ENCODE measurements around the gene PGBD2. TPM values are rescaled to one million over a fixed set of nuclear protein-coding genes. Genes with fewer than 3 reads are reported as not detected.
"Not testable (repeated sequence)": the region's sequence is repeated elsewhere in the genome, so short reads cannot be mapped to it uniquely, and the experiment has no call there.

Gene PGBD2
- total RNA-seq, 2 experiments from 2014 or later = 9.6 to 10.1 TPM

DNA sequence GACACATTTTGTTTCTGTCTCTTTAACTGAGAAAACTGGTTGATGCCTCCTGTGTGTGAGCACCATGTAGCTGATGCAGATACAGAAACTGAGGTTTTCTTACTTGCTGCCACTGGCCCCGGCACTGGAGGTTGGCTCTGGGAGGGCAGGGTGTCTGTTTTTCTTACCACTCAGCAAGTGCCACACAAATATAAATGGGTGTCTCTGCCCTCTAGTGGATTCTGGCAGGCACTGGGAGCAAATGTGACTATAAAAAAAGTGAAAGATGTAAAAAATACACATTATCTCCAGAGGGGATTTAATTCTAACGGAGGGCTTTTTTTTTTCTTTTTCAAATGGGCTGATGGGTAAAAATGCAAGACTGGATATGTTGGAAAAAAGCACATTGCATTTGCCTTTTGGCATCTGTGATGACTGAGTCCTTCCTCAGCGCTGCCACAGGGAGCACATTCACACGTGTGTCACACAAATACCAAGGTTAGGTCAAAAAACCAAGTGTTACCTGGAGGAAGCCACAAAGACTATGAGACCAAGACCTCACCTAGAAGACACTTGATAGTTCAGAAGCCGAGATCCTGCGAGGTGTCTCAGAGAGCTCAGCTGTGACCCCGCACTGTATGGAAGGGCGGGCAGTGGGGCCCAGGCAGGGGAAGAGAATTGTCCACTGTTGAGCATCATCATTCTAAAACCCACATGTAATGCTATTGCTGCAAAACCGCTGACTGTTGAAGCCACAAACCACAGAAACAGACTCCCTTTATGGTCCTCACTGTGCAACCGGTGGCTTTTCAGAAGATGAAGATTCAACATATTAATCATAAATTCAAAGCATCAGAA is 18.9 kb downstream of the PGBD2 start:
- peaks cover 26% of the 10 kb centered on the region for H3K27me3 Mint-ChIP-seq
- ATAC-seq (ENCODE audit: low read depth) = peak; percentile 91
- no peaks in the 10 kb centered on the region for H3K9me3 Mint-ChIP-seq
- POLR2A ChIA-PET = no interaction called here
- peak overlapping the region; percentile 43 for H3K4me3 Mint-ChIP-seq
- peak; percentile 53 for DNase-seq
- H3K27ac Mint-ChIP-seq = peak overlapping the region; percentile 57
- H3K36me3 Mint-ChIP-seq = peaks cover 24% of the 10 kb centered on the region
- H3K4me1 Mint-ChIP-seq = peaks cover 34% of the 10 kb centered on the region

DNA sequence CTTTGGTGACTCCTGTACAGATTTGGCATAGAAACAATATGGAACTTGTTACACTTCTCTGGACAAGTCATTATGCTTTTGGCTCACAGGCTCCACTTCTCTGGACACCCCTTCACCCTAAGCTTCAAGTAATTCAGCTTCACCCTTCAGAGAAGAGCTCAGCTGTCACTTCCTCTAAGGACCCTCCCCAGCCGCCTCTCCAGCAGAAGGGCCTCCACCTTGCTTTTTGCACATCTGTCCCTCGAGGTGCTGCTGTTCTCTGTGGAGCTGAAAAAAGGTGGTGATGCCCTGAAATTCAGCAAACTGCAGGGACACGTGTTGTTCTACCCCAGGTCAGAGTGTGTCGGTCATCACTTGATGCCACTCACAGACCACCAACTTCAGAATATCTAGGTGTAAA is 19.8 kb downstream of the PGBD2 start:
- H3K36me3 Mint-ChIP-seq = peaks cover 17% of the 10 kb centered on the region
- H3K4me1 Mint-ChIP-seq = peaks cover 34% of the 10 kb centered on the region
- POLR2A ChIA-PET = interaction anchor here (0.6 kb wide), 1 partner anchor 106 kb away, joined by 7 read pairs; no protein-coding TSS in a partner anchor
- H3K27me3 Mint-ChIP-seq = peaks cover 26% of the 10 kb centered on the region
- H3K27ac Mint-ChIP-seq; H3K4me3 Mint-ChIP-seq; ATAC-seq (ENCODE audit: low read depth); DNase-seq; H3K9me3 Mint-ChIP-seq: not testable (repeated sequence)

- Mint-ChIP-seq H3K4me3 (no peak overlapping the region), H3K36me3 (peaks cover 11% of the 10 kb centered on the region), H3K27ac (no peak overlapping the region), H3K4me1 (peaks cover 32% of the 10 kb centered on the region), H3K9me3 (no peaks in the 10 kb centered on the region), H3K27me3 (peaks cover 26% of the 10 kb centered on the region)
- ATAC-seq (ENCODE audit: low read depth) = no peak
- DNase-seq = no peak
- POLR2A ChIA-PET = no interaction called here
Measured at GRCh38 chr1:248926401-248927182, 20.6 kb downstream of the PGBD2 start.

DNA sequence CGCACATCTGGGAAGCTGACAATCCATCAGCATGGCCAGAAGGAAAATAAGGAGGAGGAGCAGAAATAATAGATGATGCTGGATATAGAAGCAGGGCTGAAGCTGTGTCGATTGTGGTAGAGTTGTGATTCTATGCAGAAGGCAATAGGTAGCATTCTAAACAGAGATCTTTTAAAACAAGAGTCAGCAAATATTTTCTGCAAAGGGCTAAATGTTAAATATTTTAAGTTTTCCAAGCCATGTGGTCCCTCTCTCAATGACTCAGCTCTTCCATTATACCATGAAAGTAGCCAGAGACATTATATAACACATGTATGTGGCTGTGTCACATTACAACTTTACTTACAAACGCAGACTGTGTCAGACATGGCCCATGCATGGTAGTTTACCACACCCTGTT is 21.2 kb downstream of the PGBD2 start:
- POLR2A ChIA-PET; H3K4me3 Mint-ChIP-seq; H3K9me3 Mint-ChIP-seq; H3K36me3 Mint-ChIP-seq; DNase-seq; H3K27ac Mint-ChIP-seq; ATAC-seq (ENCODE audit: low read depth): not testable (repeated sequence)
- H3K4me1 Mint-ChIP-seq = peaks cover 32% of the 10 kb centered on the region
- H3K27me3 Mint-ChIP-seq = peaks cover 26% of the 10 kb centered on the region

DNA sequence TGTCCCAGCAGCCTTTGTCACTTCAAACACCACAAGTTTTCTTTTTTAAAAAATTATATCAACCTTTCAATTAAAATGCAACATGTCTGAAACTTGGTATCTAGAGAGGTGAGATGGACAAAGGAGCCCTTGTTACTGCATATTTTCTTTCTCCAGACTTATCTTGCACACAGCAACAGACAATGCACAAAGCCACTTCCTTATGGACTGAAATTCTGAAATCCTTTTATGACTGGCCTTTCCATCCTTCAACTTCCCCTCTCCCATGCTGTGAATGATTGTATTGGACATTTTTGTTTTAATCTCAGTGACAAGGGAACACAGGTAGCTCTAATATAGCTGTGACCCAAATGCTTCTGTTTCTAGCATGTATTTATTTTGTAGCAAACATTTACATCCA is 22.1 kb downstream of the PGBD2 start:
- H3K9me3 Mint-ChIP-seq; H3K27ac Mint-ChIP-seq; H3K4me3 Mint-ChIP-seq; ATAC-seq (ENCODE audit: low read depth); POLR2A ChIA-PET; DNase-seq; H3K36me3 Mint-ChIP-seq: not testable (repeated sequence)
- Mint-ChIP-seq H3K4me1 (peaks cover 32% of the 10 kb centered on the region), H3K27me3 (peaks cover 26% of the 10 kb centered on the region)

- H3K27ac Mint-ChIP-seq; POLR2A ChIA-PET; DNase-seq; ATAC-seq (ENCODE audit: low read depth); H3K4me3 Mint-ChIP-seq; H3K36me3 Mint-ChIP-seq; H3K9me3 Mint-ChIP-seq: not testable (repeated sequence)
- Mint-ChIP-seq H3K27me3 (peaks cover 26% of the 10 kb centered on the region), H3K4me1 (peaks cover 21% of the 10 kb centered on the region)
Measured at GRCh38 chr1:248930037-248930436, 24.0 kb downstream of the PGBD2 start.

GRCh38 chr1:248938173-248938809 is 32.3 kb downstream of the PGBD2 start:
- H3K9me3 Mint-ChIP-seq; H3K4me3 Mint-ChIP-seq; ATAC-seq (ENCODE audit: low read depth); H3K4me1 Mint-ChIP-seq; DNase-seq; H3K27ac Mint-ChIP-seq; POLR2A ChIA-PET; H3K36me3 Mint-ChIP-seq; H3K27me3 Mint-ChIP-seq: not testable (repeated sequence)

- H3K4me3 Mint-ChIP-seq, H3K27ac Mint-ChIP-seq, H3K36me3 Mint-ChIP-seq, H3K9me3 Mint-ChIP-seq, DNase-seq, POLR2A ChIA-PET, H3K4me1 Mint-ChIP-seq, H3K27me3 Mint-ChIP-seq: not testable (repeated sequence)
- ATAC-seq (ENCODE audit: low read depth) = peak; percentile 26
Measured at GRCh38 chr1:248944134-248944999, 38.3 kb downstream of the PGBD2 start.

DNA sequence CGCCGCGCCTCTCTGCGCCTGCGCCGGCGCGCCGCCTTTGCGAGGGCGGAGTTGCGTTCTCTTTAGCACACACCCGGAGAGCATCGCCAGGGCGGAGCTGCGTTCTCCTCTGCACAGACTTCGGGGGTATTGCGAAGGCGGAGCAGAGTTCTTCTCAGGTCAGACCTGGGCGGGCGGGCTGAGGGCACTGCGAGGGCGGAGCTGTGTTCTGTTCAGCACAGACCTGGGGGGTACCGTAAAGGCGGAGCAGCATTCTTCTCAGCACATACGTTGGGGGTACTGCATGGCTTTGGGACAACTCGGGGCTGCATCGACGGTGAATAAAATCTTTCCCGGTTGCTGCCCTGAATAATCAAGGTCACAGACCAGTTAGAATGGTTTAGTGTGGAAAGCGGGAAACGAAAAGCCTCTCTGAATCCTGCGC is 39.0 kb downstream of the PGBD2 start:
- H3K36me3 Mint-ChIP-seq; H3K9me3 Mint-ChIP-seq; H3K4me3 Mint-ChIP-seq; H3K4me1 Mint-ChIP-seq; DNase-seq; ATAC-seq (ENCODE audit: low read depth); H3K27ac Mint-ChIP-seq; POLR2A ChIA-PET; H3K27me3 Mint-ChIP-seq: not testable (repeated sequence)

DNA sequence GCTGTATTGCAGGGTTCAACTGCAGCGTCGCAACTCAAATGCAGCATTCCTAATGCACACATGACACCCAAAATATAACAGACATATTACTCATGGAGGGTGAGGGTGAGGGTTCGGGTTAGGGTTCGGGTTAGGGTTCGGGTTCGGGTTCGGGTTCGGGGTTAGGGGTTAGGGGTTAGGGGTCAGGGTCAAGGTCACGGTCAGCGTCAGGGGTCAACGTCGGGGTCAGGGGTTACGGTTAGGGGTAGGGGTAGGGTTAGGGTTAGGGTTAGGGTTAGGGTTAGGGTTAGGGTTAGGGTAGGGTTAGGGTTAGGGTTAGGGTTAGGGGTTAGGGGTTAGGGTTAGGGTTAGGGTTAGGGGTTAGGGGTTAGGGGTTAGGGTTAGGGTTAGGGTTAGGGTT is 39.4 kb downstream of the PGBD2 start:
- ATAC-seq (ENCODE audit: low read depth); H3K4me3 Mint-ChIP-seq; H3K9me3 Mint-ChIP-seq; H3K4me1 Mint-ChIP-seq; H3K27me3 Mint-ChIP-seq; H3K27ac Mint-ChIP-seq; H3K36me3 Mint-ChIP-seq; POLR2A ChIA-PET; DNase-seq: not testable (repeated sequence)

DNA sequence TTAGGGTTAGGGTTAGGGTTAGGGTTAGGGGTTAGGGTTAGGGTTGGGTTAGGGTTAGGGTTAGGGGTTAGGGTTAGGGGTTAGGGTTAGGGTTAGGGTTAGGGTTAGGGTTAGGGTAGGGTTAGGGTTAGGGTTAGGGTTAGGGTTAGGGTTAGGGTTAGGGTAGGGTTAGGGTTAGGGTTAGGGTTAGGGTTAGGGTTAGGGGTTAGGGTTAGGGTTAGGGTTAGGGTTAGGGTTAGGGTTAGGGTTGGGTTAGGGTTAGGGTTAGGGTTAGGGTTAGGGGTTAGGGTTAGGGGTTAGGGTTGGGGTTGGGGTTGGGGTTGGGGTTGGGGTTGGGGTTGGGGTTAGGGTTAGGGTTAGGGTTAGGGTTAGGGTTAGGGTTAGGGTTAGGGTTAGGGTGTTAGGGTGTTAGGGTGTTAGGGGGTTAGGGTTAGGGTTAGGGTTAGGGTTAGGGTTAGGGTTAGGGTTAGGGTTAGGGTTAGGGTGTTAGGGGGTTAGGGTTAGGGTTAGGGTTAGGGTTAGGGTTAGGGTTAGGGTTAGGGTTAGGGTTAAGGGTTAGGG is 39.9 kb downstream of the PGBD2 start:
- not testable (repeated sequence) for ATAC-seq (ENCODE audit: low read depth)

More for the DNA sequence above, 39.9 kb downstream of the PGBD2 start:
- H3K27me3 Mint-ChIP-seq, H3K4me3 Mint-ChIP-seq, H3K4me1 Mint-ChIP-seq, DNase-seq, H3K9me3 Mint-ChIP-seq, POLR2A ChIA-PET, H3K36me3 Mint-ChIP-seq, H3K27ac Mint-ChIP-seq: not testable (repeated sequence)
